GM21529 (cell line): ENCODE measurements around the gene VASH2.
"Not testable (repeated sequence)": the region's sequence is repeated elsewhere in the genome, so short reads cannot be mapped to it uniquely, and the experiment has no call there.

Source experiments
- ATAC-seq: cut with Tn5 transposase; IDR thresholded peaks from one replicate; pipeline ENCODE4 v1.9.1; 2021; ENCODE audit not compliant: unreplicated experiment

The VASH2 gene

DNA sequence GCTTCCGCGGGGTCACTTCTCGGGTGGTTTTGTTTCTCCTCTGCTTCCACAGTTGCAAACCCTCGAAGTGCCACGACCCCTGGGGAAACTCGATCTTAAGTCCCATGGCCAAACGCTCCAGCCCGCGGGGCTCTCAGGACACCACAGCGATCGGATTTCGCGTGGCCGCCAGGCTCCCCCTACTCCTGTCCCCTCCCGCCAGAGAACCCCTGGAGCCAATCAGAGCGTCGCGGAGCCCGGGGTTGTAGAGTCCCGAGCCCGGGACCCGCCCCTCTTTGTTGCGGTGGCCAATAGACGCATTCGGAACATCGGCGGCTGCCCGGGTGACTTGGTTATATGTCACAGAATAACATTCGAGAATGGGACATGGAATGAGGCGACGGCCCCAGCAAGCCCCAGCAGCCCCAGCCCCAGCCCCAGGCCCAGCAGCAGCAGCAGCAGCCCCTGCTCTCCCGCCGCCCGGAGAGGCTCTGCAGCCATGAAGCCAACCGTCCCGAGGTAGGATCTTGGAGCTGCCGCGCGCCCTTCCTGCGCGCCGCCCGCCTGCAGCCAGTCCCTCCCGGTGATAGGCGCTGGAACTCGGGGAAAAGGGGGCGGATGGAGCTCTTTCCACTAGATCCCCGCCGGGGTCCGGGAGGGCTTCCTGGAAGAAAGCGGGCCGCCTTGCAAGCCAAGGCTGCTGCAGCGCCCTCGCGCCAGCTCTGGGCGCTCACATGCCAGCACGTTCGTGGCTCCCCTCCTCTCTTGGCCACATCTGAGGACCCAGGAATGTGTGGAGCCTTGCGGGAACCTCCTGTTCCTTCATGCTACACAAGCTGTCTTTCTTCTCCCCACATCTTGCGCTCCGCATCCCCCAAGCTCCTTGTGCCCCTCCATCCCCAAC lies at the start of gene VASH2:
VASH2 (plus strand) TSS at position 299 of the 883 bp plus-strand sequence. CDS start 1,002 bp downstream, outside the sequence.
- ATAC-seq: peak; percentile 91

- no peak for ATAC-seq
Measured at GRCh38 chr1:212901290-212901689, 49.1 kb upstream of the VASH2 start.

DNA sequence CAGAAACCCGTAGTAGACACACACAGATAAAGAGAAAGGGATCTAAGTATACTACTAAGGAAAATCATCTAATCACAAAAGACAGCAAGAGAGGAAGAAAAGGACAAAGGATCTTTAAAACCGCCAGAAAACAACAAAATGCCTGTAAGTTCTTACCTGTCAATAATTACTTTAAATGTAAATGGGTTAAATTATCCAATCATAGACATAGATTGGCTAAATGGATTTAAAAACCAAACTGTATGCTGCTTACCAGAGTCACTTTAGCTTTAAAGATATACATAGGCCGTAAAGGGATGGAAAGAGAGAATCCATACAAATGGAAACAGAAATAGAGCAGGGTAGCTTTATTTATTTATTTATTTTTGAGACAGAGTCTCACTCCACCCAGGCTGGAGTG lies 48.3 kb upstream of the VASH2 start:
- no peak for ATAC-seq

GRCh38 chr1:212903664-212904063 lies 46.7 kb upstream of the VASH2 start:
- ATAC-seq: no peak

DNA sequence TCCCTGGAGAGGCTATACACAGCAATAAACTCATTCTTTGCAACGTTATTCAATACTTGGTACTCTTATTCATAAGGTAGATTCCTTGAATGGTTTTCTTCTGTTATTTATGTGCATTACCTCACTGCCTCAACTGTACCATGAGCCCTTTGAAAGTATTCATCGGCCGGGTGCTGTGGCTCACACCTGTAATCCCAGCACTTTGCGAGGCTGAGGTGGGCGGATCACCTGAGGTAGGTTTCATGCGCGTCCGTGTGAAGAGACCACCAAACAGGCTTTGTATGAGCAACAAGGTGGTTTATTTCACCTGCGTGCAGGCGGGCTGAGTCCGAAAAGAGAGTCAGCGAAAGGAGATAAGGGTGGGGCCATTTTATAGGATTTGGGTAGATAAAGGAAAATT lies 42.3 kb upstream of the VASH2 start:
- not testable (repeated sequence) for ATAC-seq

DNA sequence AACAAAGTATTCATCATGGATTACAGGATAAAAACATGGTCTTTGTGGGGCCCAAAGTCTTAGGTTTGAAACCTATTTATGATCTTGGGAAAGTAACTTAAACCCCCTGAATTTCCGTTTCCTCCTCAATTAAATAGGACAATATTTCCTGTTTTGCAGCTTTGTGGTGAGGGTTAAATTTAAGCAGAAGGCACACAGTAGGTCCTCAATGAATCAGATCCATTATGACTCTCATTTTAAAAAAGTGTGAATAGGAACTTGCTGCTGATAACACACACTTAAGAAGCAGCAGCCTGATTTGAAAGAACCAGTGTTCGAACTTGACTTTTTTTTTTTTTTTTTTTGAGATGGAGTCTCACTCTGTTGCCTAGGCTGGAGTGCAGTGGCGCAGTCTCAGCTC lies 41.4 kb upstream of the VASH2 start:
- ATAC-seq: no peak

DNA sequence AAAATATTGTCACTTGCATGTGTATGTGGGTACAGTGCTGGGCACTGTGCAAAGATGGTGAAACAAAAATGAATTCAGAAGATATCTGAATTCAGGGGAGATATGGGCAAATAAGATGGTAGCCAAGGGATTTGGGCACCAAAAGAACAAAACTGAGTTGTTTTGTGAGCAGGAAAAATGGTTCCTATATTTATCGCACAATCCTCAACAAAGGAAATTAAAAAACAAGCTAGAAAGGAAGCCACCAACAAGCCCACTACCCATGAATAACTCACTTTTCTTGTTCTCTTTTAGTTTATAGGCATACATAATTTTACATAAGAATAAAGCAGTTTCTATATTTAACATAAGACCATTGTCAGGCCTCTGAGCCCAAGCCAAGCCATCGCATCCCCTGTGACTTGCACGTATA lies 40.7 kb upstream of the VASH2 start:
- ATAC-seq: no peak

DNA sequence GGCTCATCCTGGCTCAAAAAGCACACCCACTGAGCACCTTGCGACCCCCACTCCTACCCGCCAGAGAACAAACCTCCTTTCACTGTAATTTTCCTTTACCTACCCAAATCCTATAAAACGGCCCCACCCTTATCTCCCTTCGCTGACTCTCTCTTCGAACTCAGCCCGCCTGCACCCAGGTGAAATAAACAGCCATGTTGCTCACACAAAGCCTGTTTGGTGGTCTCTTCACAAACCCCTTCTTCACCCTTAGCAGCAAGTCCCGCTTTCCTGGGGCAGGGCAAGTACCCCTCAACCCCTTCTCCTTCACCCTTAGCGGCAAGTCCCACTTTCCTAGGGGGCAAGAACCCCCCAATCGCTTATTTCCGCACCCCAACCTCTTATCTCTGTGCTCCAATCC lies 40.1 kb upstream of the VASH2 start:
- not testable (repeated sequence) for ATAC-seq

- ATAC-seq: not testable (repeated sequence)
Measured at GRCh38 chr1:212913638-212914037, 36.7 kb upstream of the VASH2 start.

- not testable (repeated sequence) for ATAC-seq
Measured at GRCh38 chr1:212914110-212914509, 36.2 kb upstream of the VASH2 start.

- ATAC-seq: no peak
Measured at GRCh38 chr1:212914789-212915188, 35.6 kb upstream of the VASH2 start.

DNA sequence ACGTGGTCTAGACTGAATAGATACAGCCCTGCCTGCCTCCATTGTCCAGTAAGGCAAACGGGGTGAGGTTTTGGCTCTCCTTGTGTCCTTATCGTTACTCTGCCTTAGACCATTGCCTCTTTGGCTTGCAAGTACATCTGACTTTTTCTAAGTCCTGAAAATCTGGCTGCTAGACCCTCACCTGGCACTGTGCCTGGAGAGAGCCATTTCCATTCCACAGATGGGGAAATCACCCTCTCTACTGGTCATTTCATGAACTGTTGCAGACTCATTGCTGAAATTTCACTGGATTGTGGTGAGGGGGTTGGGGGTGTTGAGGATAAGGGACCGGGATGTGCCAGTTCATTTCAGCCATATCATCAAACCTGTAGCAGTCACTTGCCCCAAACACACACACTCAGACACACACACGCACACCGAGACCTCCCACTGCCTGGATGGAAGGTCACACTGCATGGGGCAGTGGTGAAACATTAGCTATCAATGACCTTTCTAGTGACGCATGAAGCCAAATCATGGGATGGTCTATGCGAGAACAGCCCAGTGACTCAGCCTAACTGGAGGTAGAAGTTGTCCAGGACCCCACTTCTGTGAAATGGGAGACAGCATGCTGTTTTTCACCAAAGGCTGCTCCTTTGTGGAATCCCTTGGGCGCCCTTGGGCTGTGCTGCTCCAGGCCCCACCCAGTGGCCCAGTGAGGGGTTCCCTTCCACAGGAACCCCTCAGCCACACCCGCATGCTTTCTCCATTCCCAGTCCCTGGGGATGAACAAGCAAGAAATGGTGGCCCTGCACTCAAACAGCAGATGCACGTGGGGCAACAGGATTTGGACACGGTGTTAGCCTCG lies 34.9 kb upstream of the VASH2 start:
- no peak for ATAC-seq

GRCh38 chr1:212916481-212917133 lies 33.7 kb upstream of the VASH2 start:
- ATAC-seq: no peak

DNA sequence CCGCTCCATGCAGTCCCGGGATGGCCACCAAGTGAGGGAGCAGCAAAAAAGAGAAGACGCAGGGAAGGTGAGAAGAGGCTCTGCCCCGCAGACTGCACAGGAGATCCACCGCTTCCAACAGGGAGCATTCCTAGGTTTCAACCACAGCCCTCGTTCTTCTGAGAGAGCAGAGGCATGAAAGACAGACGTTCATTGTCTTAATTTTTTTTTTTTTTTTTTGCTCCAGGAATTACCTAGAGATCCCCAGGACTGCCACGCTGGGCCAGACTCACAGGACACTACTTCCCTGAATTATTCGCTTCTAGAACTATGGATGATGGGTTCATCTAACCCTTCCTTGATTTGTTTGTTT lies 33.2 kb upstream of the VASH2 start:
- no peak for ATAC-seq

GRCh38 chr1:212917858-212918257 lies 32.5 kb upstream of the VASH2 start:
- ATAC-seq: no peak

DNA sequence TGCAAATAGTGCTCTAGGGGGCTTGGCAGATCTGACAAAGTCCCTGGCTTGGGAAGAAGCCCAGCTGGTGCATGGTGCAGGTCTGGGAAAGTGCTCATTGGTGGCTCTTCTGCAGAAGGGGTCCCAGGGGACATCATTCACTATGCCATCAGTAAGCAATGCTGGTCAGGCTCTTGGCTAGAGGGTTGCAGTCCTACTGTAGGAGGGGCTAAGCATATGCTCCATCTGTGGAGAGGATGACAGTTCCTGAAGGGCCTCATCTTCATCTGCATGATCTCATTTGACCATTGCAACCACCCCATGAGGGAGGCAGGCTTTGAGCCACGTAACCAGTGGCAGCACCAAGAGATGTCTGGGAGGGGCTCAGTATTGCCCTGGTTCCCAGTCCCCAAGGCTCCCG lies 31.5 kb upstream of the VASH2 start:
- ATAC-seq: no peak

- no peak for ATAC-seq
Measured at GRCh38 chr1:212920246-212920645, 30.1 kb upstream of the VASH2 start.

GRCh38 chr1:212920896-212921295 lies 29.4 kb upstream of the VASH2 start:
- no peak for ATAC-seq

- ATAC-seq: no peak
Measured at GRCh38 chr1:212922016-212922415, 28.3 kb upstream of the VASH2 start.

GRCh38 chr1:212926372-212926771 lies 24.0 kb upstream of the VASH2 start:
- ATAC-seq: no peak
